Heart right ventricle (tissue), 16 donors: ENCODE results near the gene BBS7. TPM values are rescaled to one million over a fixed set of nuclear protein-coding genes. Genes with fewer than 3 reads are reported as not detected.

Source experiments
- ATAC-seq, 8 donors: fragments of 200-7000 bp; cut with Tn5 transposase; one replicate each; pipeline ENCODE4 v1.9.1; 2020; ENCODE audit warnings: mild to moderate bottlenecking in 8 of 8, moderate library complexity in 8 of 8, moderate number of reproducible peaks in 1 of 8
- DNase-seq, 2 donors: peaks; one replicate each; pipeline ENCODE4 v3.0.0-alpha.2; 2020
- H3K27ac ChIP-seq, 10 donors: fragments of 200-600 bp; sonication (generic) in 2 of 10; one replicate each; pipeline versions ENCODE4 v1.5.0 to v1.8.0; 2020 to 2022; ENCODE audit warnings: mild to moderate bottlenecking in 3 of 10
- H3K27me3 ChIP-seq, 7 donors: fragments of 200-600 bp; one replicate each; pipeline ENCODE4 v1.8.0; 2021 to 2022; ENCODE audit warnings: mild to moderate bottlenecking in 2 of 7
- H3K36me3 ChIP-seq, 9 donors: fragments of 200-600 bp; sonication (generic) in 1 of 9; one replicate each; pipeline versions ENCODE4 v1.5.0 to v1.8.0; 2020 to 2022; ENCODE audit warnings: mild to moderate bottlenecking in 2 of 9
- H3K4me1 ChIP-seq, 9 donors: fragments of 200-600 bp; sonication (generic) in 1 of 9; one replicate each; pipeline versions ENCODE4 v1.5.0 to v1.8.0; 2020 to 2022; ENCODE audit warnings: mild to moderate bottlenecking in 4 of 9
- H3K4me3 ChIP-seq, 10 donors: fragments of 200-600 bp; sonication (generic) in 2 of 10; one replicate each; pipeline versions ENCODE4 v1.5.0 to v1.8.0; 2020 to 2022; ENCODE audit warnings: mild to moderate bottlenecking in 7 of 10, moderate library complexity in 2 of 10
- H3K9me3 ChIP-seq, 11 donors: fragments of 200-600 bp in 10 of 11; sonication (generic) in 2 of 11; one replicate each; pipeline versions ENCODE4 v1.5.0 to v1.8.0; 2013 to 2022; ENCODE audit warnings: mild to moderate bottlenecking in 2 of 11, control low read depth in 1 of 11, moderate library complexity in 1 of 11
- CTCF ChIP-seq, 9 donors: fragments of 200-600 bp; sonication (generic) in 2 of 9; IDR thresholded peaks; one replicate each; pipeline versions ENCODE4 v1.5.0 to v1.8.0; 2021 to 2022; ENCODE audit warnings: antibody characterized with exemption in 9 of 9, mild to moderate bottlenecking in 5 of 9, moderate library complexity in 1 of 9
- WGBS, 2 donors: extraction: QIAGEN DNeasy Blood & Tissue Kit; methylation state at CpG; one replicate each; pipeline ENCODE4 v1.1.7; 2013; ENCODE audit warnings: inconsistent platforms in 1 of 2; 5-methylcytosine and 5-hydroxymethylcytosine counted together
- intact Hi-C, 10 donors: fragments of 100-400 bp; cut with DNase I; formaldehyde crosslinking; loops; one replicate each; pipeline versions ENCODE4 v1.11.1 to v1.14.2; 2022
- polyA plus RNA-seq, 2 donors: library from polyadenylated mRNA; stranded (reverse); fragments of 200-250 nt; gene quantifications; one replicate each; pipeline ENCODE4 v1.2.3, GENCODE V29; 2013
- total RNA-seq, 10 donors: library from RNA; stranded (reverse); fragmentation: NEBNext Ultra II Directional in 3 of 10; extraction: Animal tissue kit (Norgen Biotek cat#: 25700) in 3 of 10; gene quantifications; one replicate each; pipeline versions ENCODE4 v1.2.1 to v1.2.4, GENCODE V29; 2021 to 2023
- donor health status: Arrhythmogenic right ventricular cardiomyopathy.
- donor health status: ischemic (EF 13 %, LVEDD 7.1; RV severe dilation, severe dysfunction).
- donor health status: healthy with polysubstance abuse.
- donor health status: DM: no; HTN: yes; CAD: no.
- donor health status: DM: no; HTN: no; CAD: no.
- donor health status: ischemic (EF 25% LVEDD 6.9; RV normal size, moderate dysfunction).
- donor health status: ischemic (EF 25% LVEDD 5.7; RV mildly dilated, moderate dysfunction).
- donor health status: healthy.
- donor health status: DM: yes; HTN: yes; CAD: no.
- donor health status: Ischemic cardiomyopathy.
- donor health status: ischemic (EF 35%, LVEDD 5.7; RV mildly dilated, moderate dysfunction).
- donor health status: nonischemic (EF 11% LVEDD 7.7; RV severe dilation, severe dysfunction).
- donor health status: DM: yes; HTN: yes; CAD: no.
- donor health status: PGD.
- donor health status: ischemic (EF 29% LVEDD 5.4; RV normal size, mild dysfunction).
- donor health status: nonischemic (EF 23%, LVEDD 6.1; RV moderate dilation, normal function).

Gene BBS7
- total and polyA plus RNA-seq, 12 donors: 2.6 to 8.5 (median 5.3) TPM

- Histone ChIP-seq H3K27ac (peak overlapping the region; percentile 70 to 94 (median 87)), H3K4me1 (peaks cover 0 to 27% (median 10%) of the 10 kb centered on the region in 9 donors), H3K36me3 (peaks cover 0 to 34% (median 9%) of the 10 kb centered on the region in 9 donors), H3K27me3 (no peaks in the 10 kb centered on the region), H3K9me3 (no peaks in the 10 kb centered on the region), H3K4me3 (peak overlapping the region; percentile 76 to 94 (median 83))
- no peak for TF ChIP-seq CTCF (IDR thresholded peaks at IDR 0.05)
- WGBS, 2 donors: 36 to 40% methylated on average over 8 of the region's 8 CpGs
- no peak for DNase-seq
- intact Hi-C loops: loop anchor here in 2 of 10 donors (10.0 kb wide), 2 partner anchors 116 to 354 kb away; partner anchors contain the start of gene BLTP1 (in 1 of the 2)
- peak in 7 of 8 donors; percentile 9 to 49 (median 32) for ATAC-seq
Measured at GRCh38 chr4:121800638-121800960, 69.7 kb downstream of the BBS7 start.

GRCh38 chr4:121799867-121800501 lies 70.3 kb downstream of the BBS7 start:
- 93 to 95% methylated on average over 3 of the region's 3 CpGs for WGBS, 2 donors
- intact Hi-C loops: loop anchor here in 2 of 10 donors (10.0 kb wide), 2 partner anchors 115 to 355 kb away; partner anchors contain the start of gene BLTP1 (in 1 of the 2)

GRCh38 chr4:121799208-121799823 lies 71.0 kb downstream of the BBS7 start:
- Histone ChIP-seq H3K27ac (no peak overlapping the region), H3K9me3 (no peaks in the 10 kb centered on the region), H3K4me1 (peaks cover 0 to 27% (median 10%) of the 10 kb centered on the region in 9 donors), H3K36me3 (peaks cover 0 to 21% (median 7%) of the 10 kb centered on the region in 9 donors), H3K4me3 (no peak overlapping the region), H3K27me3 (peaks cover 0 to 7% (median 0%) of the 10 kb centered on the region in 7 donors)
- ATAC-seq (no peak), DNase-seq (no peak)
- WGBS, 2 donors: 78 to 84% methylated on average over 2 of the region's 2 CpGs
- no peak for TF ChIP-seq CTCF (IDR thresholded peaks at IDR 0.05)
- intact Hi-C loops: no loop called here

More at GRCh38 chr4:121799867-121800501, 70.3 kb downstream of the BBS7 start:
- no peaks in the 10 kb centered on the region for H3K9me3 ChIP-seq
- peaks cover 0 to 27% (median 10%) of the 10 kb centered on the region in 9 donors for H3K4me1 ChIP-seq
- H3K4me3 ChIP-seq: peak overlapping the region in 1 of 10 donors; percentile 82
- H3K27me3 ChIP-seq: peaks cover 0 to 4% (median 0%) of the 10 kb centered on the region in 7 donors
- no peak for ATAC-seq
- peak overlapping the region in 6 of 10 donors; percentile 84 to 94 (median 90) for H3K27ac ChIP-seq
- TF ChIP-seq CTCF (IDR thresholded peaks at IDR 0.05): no peak
- no peak for DNase-seq
- peaks cover 0 to 28% (median 7%) of the 10 kb centered on the region in 9 donors for H3K36me3 ChIP-seq

- Histone ChIP-seq H3K4me1 (peaks cover 0 to 18% (median 0%) of the 10 kb centered on the region in 9 donors), H3K4me3 (no peak overlapping the region), H3K27ac (no peak overlapping the region), H3K9me3 (no peaks in the 10 kb centered on the region), H3K27me3 (peaks cover 0 to 35% (median 5%) of the 10 kb centered on the region in 7 donors), H3K36me3 (no peaks in the 10 kb centered on the region)
- TF ChIP-seq CTCF (IDR thresholded peaks at IDR 0.05): no peak
- no peak for DNase-seq
- ATAC-seq: no peak
- intact Hi-C loops: no loop called here
Measured at GRCh38 chr4:121796283-121796682, 74.0 kb downstream of the BBS7 start.
